ENCODE results near the gene MCM9.

Gene MCM9

GRCh38 chr6:118893807-118894424, 41.0 kb downstream of the MCM9 start, which contains the start of gene ASF1A:
TSS of gene ASF1A (plus strand) at chr6:118894152. CDS start at chr6:118894414, 262 bp downstream.
- TF ChIP-seq CTCF (IDR thresholded peaks at IDR 0.05): peak; percentile 60
- Histone ChIP-seq H3K27ac (peak within 1 kb of the TSS; percentile 79), H3K9me3 (no peaks in the 10 kb centered on the region), H3K36me3 (no peaks in the 10 kb centered on the region), H3K4me1 (ENCODE audit: control insufficient read depth in 1 of 2, insufficient read depth in 1 of 2, low read depth in 1 of 2, low read length in 1 of 2) (peaks cover 31 to 33% of the 10 kb centered on the region in 2 experiments), H3K27me3 (no peaks in the 10 kb centered on the region), H3K4me3 (ENCODE audit: low read depth in 1 of 2, low read length in 1 of 2) (peak within 1 kb of the TSS; percentile 83 to 88)

- Histone ChIP-seq H3K4me1 (ENCODE audit: control insufficient read depth in 1 of 2, insufficient read depth in 1 of 2, low read depth in 1 of 2, low read length in 1 of 2) (peaks cover 31 to 33% of the 10 kb centered on the region in 2 experiments), H3K36me3 (no peaks in the 10 kb centered on the region), H3K27ac (peak overlapping the region; percentile 79), H3K27me3 (no peaks in the 10 kb centered on the region), H3K4me3 (ENCODE audit: low read depth in 1 of 2, low read length in 1 of 2) (peak overlapping the region; percentile 83 to 88), H3K9me3 (no peaks in the 10 kb centered on the region)
- no peak for TF ChIP-seq CTCF (IDR thresholded peaks at IDR 0.05)
Measured at GRCh38 chr6:118893064-118893806, 41.7 kb downstream of the MCM9 start.

GRCh38 chr6:118892355-118892991, 42.5 kb downstream of the MCM9 start:
- no peaks in the 10 kb centered on the region for H3K9me3 ChIP-seq
- peak overlapping the region; percentile 83 to 88 for H3K4me3 ChIP-seq (ENCODE audit: low read depth in 1 of 2, low read length in 1 of 2)
- H3K27me3 ChIP-seq: no peaks in the 10 kb centered on the region
- TF ChIP-seq CTCF (IDR thresholded peaks at IDR 0.05): no peak
- no peak overlapping the region for H3K27ac ChIP-seq
- H3K36me3 ChIP-seq: no peaks in the 10 kb centered on the region
- peaks cover 31 to 33% of the 10 kb centered on the region in 2 experiments for H3K4me1 ChIP-seq (ENCODE audit: control insufficient read depth in 1 of 2, insufficient read depth in 1 of 2, low read depth in 1 of 2, low read length in 1 of 2)

GRCh38 chr6:118890997-118891790, 43.8 kb downstream of the MCM9 start:
- H3K36me3 ChIP-seq: no peaks in the 10 kb centered on the region
- H3K27ac ChIP-seq: no peak overlapping the region
- peaks cover 28 to 30% of the 10 kb centered on the region in 2 experiments for H3K4me1 ChIP-seq (ENCODE audit: control insufficient read depth in 1 of 2, insufficient read depth in 1 of 2, low read depth in 1 of 2, low read length in 1 of 2)
- no peak for TF ChIP-seq CTCF (IDR thresholded peaks at IDR 0.05)
- H3K27me3 ChIP-seq: no peaks in the 10 kb centered on the region
- no peak overlapping the region for H3K4me3 ChIP-seq (ENCODE audit: low read depth in 1 of 2, low read length in 1 of 2)
- H3K9me3 ChIP-seq: no peaks in the 10 kb centered on the region

- H3K36me3 ChIP-seq: no peaks in the 10 kb centered on the region
- peaks cover 17% of the 10 kb centered on the region in 2 experiments for H3K4me1 ChIP-seq (ENCODE audit: control insufficient read depth in 1 of 2, insufficient read depth in 1 of 2, low read depth in 1 of 2, low read length in 1 of 2)
- no peak overlapping the region for H3K27ac ChIP-seq
- H3K4me3 ChIP-seq (ENCODE audit: low read depth in 1 of 2, low read length in 1 of 2): no peak overlapping the region
- no peaks in the 10 kb centered on the region for H3K9me3 ChIP-seq
- no peak for TF ChIP-seq CTCF (IDR thresholded peaks at IDR 0.05)
- no peaks in the 10 kb centered on the region for H3K27me3 ChIP-seq
Measured at GRCh38 chr6:118889163-118889562, 45.8 kb downstream of the MCM9 start.
